Stimulated activated CD4-positive, alpha-beta T cell treated with anti-CD3 and anti-CD28 coated beads, Interleukin-15, amount 100 ng/mL, for 48 hours (primary cell): ENCODE data around the gene WBP4.
A peak's percentile ranks its signal among the peaks of the same experiment; 100 is the strongest.

Source experiments
- DNase-seq, 2 donors: peaks; one replicate each; pipeline ENCODE4 v3.0.0-alpha.2; 2020; ENCODE audit warnings: low read depth in 2 of 2

WBP4 gene

DNA sequence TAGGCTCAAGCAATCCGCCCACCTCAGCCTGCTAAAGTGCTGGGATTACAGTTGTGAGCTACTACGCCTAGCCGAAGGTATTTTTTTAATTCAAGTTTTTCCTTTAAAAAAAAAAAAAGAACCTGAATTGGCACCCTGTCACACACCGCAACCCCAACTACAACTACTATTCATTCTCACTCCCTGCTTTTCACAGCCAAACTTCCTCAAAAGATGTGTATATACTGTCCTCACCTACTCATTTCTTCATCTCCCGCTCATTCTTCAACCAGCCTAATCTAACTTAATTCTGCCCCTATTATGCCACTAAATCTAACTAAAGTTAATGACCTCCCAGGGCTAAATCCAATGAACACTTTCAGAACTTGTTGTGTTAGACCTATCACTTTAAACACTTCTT is 12.7 kb upstream of the WBP4 start:
- DNase-seq = no peak

DNA sequence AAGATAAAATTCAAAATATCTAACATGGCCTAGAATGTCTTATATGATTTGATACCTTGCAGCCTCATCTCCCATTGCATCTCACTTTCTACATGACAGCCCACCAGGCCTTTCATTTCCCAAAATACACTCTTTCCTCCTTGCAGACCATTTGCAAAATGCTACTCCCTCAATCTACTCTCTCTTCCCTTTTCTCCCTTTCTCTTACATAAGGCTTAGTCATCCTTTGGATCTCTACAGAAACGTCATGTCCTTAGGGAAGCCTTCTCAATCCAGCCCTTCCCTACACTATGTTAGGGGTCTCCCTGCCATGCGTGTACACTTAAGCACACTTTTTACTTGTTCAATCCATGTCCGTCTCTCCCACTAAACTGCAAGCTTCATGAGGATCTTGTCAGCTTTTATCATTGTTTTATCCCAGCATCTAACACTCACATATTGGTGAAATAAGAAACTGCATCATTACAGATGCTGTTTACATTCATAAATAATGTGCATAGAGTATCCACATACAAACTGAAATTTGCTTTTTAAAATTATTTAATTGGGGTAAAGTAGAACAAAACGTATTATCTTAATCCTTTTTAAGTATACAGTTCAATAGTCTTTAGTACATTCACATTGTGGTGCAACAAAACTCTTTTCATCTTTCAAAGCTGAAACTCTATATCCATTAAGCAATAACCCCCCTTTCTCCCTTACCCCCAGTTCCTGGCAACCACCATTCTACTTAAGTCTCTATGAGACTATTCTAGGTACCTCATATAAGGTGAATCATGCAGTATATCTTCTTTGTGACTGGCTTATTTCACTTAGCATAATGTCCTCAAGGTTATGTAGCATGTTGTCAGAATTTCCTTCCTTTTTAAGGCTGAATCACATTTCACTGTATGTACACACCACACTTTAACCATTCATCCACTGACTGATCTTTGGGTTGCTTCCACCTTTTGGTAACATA is 11.5 kb upstream of the WBP4 start:
- no peak for DNase-seq

DNA sequence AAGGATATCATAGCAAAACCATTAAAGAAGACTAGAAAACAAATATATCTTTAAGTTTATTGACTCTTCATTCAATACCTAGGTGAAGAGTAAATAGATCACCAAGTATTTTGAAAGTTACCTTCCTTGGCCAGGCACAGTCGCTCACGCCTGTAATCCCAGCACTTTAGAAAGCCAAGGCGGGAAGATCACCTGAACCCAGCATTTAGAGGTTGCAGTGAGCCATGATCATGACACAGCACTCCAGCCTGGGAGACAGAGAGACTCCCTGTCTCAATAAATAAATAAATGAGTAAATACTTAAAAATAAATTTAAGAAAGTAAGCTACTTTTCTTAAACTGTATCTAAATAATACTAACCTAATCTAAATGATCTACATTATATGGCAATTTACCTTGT is 8.9 kb upstream of the WBP4 start:
- no peak for DNase-seq

DNA sequence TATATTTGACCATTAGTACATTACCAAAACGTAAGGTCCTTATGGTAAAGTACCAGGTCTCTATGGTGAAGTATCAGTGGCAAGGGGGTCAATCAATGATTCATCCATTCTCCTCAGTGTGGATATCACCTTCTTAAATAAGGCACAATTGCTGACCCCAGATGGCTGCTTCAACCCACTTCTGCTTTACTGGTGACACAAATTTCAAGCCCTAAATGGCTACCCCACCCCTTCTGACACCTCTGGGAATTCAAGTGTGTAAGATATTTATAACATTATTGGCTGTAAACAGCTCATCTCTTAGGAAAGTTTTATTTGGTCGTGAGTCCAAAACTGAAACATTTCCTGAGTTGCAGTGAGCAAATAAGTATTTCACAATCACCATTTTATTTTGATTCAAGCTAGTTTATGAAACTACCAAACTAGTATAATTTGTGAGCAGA is 7.9 kb upstream of the WBP4 start:
- DNase-seq = no peak

DNA sequence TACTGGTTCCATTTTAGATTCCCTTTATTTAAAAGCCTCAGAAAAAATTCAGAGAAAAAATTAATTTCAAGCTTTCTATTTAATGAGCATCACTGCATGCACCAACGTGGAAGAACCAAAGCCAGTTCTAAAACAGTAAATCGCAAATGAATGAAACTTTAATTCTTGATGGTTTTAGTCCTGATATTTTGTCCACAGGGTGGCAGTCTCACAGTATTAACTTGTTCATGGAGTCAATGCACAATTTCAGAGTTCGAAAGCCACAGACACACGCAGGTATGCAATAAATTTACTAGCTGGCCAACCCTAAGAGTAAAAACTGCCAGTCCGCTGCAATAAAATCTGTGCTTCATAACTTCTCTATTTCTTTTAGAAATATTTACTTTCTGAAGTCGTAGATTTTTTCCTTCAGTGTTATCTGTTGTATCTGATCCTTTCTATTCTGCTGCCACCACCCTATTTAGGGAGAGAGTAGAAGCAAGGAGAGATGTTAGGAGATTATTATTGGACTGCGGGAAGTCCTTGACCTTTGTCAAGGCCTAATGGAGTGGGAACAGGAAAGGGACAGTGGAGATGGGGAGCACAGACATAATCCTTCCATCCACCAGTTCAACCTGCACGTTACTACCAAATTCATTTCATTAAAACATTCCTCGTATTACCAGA is 7.0 kb upstream of the WBP4 start:
- DNase-seq = peak in 1 of 2 donors; percentile 22

DNA sequence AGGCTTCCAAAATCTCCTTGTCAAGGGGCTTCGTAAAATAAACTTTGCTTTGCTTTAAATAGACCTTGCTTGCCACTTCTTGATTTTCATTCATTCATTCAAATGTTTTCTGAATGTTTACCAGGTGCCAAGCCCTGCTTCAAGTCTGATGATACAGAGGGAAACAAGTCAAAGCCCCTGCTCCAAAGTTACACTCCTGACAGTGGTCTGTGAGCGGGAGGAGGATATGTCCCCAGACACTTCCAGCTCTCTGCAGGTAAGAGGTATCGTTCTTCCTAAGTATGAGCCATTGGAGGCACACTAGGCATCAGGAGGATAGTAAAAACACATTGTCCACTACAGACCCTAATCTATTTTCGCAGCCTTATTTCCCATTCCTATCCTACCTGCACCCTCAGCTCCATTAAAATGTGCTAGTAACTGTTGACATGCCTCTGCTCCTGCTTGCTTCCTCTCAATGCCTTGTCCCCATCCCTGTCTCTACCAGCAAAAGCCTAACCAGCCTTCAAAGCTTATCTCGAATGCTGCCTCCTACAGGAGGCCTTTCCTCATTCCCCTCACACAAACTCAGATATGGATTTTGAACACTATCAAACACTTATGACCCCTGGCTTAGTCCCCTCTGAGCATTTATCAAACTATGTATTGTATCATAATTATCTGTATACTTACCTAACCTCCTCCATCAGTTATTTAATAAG is 6.2 kb upstream of the WBP4 start:
- no peak for DNase-seq

DNA sequence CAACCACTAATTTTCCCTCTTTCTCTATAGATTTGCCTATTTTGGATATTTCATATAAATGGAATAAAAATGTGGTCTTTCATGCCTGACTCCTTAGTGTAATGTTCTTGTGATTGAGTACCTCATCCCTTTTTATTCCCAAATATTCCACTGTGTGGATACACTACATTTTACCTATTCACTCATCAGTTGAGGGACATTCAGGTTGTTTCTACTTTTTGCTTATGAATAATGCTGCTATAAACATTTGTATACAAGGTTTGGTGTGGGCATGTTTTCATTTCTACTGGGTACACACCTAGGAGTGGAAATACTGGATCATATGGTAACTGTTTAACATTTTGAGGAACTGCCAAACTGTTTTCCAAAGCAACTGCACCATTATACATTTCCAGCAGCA is 5.1 kb upstream of the WBP4 start:
- no peak for DNase-seq

DNA sequence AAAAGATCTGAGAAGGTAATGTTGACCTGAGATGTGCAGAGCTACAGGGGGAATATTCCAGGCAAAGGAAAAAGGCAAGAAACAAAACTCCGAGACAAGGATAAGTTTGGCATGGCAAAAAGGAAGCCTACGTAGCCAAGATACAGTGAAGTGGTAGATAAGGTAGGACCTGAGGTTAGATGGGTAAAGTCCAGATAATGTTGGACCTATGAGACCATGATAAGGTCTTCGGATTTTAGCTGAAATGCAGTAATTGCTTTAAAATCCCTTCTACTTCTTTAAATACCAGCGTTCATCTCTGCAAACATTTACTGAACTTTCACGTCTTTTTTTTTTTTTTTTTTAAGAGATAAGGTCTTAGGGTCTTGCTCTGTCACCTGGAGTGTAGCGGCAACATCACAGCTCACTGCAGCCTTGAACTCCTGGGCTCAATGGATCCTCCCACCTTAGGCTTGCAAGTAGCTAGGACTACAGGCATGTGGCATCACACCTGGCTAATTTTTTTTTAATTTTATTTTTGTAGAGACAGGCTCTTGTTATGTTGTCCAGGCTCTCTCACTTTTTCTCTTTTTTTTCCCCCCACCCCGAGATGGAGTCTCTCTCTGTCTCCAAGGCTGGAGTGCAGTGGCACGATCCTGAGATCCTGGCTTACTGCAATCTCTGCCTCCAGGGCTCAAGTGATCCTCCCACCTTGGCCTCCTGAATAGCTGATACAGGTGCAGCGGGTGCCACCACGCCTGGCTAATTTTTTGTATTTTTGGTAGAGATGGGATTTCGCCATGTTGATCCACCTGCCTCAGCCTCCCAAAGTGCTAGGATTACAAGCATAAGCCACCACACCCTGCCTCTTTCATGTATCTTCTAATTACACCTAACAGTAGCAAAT is 4.2 kb upstream of the WBP4 start:
- DNase-seq = no peak

DNA sequence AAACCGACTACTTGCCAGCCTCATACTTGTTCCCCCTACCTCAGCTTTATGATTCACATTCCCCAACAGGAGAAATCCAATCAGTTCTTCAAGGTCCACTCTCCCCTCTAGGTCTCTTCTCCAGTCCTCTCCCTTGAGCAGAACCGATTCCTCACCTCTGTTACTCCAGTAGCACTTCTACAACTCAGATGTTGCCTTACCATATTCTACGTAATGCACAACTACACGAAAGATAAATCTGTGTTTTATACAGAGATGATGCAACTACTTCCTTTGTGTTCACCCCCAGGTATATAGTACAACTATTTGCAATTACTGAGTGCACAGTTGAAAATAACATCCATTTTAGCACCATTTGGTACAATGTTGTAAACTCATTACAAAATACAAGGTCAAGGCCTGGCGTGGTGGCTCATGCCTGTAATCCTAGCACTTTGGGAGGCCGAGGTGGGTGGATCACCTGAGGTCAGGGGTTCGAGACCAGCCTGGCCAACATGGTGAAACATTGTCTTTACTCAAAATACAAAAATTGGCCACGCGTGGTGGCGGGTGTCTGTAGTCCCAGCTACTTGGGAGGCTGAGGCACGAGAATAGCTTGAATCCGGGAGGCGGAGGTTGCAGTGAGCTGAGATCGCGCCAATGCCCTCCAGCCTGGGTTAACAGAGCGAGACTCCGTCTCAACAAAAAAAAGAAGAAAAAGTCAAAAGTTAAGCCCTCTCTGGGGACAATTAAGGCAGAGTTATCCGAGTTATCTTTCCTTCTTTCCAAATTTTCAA is 2.8 kb upstream of the WBP4 start:
- DNase-seq = no peak

DNA sequence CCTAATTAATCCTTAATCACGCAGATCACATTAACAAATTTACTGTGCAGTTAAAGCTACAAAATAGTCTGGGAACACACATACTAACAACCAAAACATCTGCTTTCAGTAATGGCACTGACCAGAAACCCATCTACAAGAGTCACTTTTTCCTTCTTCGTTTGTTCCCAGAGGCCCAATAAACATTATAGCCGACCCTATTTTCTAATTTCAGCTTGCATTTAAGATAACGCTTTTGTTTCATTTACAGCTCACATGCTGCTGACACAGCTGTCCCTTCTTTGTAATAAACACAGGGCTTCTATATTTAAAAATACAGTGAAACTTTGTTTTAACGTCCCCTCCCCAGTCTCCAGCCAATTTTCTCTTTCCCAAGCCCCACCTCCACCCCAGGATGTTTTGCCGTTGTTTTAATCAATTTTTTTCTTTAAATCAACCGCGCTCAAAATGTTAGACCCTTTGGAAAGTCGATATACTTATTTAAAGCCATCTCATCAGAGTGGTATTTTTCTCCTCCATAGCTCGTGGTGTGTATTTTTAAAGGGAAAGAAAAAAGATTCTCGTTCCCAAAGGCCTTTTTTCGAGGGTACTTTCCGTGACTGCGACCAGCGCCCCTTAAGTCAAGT is 1.7 kb upstream of the WBP4 start:
- no peak for DNase-seq

DNA sequence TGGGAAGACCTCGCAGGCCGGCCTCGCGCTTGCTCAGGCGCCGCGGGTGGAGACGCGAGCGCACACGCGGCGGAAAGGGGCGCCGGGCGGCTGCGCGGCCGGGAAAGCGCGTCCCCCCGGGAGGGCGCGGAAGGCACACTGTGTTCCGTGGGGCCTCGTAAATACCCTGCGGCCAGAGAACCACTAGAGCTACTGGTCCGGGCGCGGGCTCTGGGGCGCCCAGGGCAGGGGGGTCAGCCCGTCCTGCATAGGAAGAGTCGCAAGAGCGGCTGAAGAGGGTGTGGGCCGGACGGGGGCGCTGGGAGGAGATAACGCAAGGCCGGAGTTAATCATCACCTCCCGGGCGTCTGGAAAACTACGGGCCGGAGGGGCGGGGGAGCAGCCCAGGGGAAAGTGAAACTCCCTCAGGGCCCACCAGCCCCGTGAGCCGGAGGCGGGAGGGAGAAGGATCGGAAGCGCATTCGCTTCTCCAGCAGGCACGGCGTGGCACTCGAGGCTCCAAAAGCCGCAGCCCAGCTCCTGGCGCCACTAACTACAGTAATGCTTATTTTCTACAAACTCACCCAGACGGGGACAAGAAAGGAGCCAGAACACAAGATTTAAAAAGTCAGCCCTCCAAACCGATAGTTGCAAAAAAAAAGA is 1.1 kb upstream of the WBP4 start:
- peak; percentile 61 to 66 for DNase-seq

DNA sequence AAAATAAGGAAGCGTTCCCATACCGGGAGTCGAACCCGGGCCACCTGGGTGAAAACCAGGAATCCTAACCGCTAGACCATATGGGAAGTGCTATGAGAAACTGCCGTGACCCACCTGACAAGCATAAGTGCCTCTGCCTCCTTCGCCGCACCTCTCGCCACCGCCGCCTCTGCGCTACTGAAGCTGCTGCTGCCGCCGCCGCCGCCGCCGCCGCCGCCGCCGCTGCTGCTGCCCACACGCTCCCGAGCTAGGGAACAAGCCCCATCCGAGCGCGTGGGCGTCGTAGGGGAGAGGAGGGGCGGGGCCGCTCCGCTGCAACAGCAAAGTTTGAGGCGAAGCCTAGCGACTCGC is 610 bp upstream of the WBP4 start:
- peak; percentile 81 to 84 for DNase-seq

DNA sequence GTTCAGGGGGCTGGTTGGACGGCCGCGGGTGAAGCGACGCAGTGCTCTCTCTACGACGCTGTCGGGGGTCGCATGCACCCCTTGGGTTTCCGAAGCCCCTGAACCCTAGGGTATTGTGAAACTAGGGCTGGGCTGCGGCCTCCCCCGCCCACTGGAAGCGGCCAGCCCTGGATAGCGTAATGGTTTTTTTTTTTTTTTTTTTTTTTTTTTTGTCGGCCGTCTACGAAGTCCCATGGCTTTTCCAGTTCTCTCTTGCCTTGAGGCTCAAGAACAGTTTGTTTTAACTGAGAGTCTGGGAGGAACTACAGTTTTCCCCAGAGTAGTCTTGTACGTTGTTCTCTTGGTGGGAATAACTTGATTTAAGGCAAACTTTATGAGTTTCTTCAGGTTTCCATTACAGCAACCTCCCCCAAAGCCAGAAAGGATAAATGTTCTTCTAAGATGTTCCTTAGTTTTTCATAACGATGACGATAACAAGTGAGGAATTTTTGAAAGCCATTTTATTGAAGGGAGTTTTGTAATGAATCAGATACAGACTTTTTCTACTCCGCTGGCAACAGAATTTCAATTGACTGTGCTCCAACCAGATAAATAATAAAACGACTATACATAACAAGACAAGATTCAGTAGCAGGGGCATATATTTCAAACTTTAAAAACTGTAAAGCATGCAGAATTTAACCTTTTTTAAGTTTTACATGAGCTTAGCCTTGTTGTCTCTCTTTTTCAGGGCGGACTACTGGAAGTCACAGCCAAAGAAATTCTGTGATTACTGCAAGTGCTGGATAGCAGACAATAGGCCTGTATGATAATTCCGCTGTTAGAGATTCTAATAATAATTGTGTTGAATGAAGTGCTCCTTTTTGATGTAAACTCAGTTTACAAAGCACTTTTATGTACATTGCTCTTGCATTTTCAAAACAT is 867 bp downstream of the WBP4 start:
- DNase-seq = no peak

DNA sequence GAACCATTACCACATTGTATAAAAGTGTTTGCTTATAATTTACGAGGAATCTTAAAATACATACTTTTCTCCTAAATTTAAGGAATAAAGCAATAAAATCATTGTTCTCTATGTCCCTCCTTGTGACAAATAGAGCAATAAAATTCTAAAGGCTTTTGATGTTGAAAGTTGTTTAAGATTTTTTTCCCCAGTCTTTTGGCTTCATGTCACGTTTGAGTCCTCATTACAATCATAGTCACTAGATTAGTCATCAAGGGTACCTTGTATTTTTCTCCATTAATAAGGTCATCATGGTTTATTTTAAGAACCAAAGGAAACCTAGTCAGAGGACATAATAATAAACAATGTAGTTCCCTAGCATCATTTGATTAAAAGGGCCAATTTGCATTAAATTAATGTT is 3.2 kb downstream of the WBP4 start:
- no peak for DNase-seq

DNA sequence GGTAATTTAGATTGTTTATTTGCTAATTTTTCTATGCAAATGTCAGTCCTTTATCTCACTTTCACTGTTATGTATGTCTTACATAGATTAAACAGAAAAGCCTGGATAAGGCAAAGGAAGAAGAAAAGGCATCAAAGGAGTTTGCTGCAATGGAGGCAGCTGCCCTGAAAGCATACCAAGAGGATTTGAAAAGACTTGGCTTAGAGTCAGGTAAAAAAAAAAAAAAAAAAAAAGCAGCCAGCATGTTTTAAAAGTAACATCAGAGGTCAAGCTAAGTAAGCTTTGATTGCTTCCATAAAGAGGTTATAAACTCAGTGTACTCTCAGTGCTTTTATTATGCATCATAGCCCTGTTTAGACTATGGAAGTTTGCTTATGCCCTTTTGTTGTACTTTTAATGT is 3.8 kb downstream of the WBP4 start:
- DNase-seq = no peak

DNA sequence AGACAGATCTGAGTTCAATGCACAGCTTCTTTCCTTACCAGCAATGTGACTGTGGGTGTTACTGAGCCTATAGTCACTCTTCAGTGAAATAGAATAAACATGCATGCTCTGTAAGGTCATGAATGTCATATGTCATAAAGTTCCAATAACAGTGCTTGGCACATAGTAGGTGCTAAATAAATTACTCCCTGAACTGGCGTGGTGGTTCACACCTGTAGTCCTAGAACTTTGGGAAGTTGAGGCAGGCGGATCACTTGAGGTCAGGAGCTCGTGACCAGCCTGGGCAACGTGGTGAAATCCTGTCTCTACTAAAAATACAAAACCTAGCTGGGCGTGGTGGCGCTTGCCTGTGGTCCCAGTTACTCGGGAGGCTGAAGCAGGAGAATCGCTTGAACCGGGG is 13.2 kb downstream of the WBP4 start:
- DNase-seq = no peak

DNA sequence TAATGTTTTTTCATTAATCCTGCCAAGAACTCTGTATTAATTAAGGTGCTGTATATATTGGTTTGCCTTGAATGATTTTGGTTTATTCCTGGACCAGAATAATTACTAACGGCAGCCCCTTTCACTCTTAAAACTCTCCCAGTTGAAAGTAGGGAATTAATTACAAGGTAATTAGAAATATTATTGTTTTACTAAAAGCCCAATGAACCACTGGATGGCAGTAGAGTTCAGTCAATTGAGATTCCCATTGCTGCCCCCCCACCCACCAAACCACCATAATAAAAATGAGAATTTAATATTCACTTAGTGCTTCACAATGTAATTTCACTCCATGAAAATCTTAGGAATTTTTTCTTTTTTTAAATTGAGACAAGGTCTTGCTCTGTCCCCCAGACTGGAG is 13.7 kb downstream of the WBP4 start:
- no peak for DNase-seq

DNA sequence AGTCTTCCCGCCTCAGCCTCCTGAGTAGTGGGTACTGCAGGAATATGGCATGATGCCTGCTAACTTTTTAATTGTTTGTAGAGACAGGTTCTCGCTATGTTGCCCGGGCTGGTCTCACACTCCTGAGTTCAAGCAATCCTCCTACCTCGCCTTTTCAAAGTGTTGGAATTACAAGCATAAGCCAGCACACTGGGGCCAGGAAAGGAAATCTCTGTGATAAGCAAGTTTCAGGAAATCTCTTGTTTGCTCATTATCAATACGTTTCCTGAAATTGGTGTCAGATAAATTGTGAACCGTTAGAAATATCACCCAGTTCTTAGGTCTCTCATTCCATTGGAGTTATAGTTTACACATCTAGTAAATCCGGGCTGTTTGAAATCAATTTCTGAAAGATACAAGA is 14.2 kb downstream of the WBP4 start:
- DNase-seq = no peak

DNA sequence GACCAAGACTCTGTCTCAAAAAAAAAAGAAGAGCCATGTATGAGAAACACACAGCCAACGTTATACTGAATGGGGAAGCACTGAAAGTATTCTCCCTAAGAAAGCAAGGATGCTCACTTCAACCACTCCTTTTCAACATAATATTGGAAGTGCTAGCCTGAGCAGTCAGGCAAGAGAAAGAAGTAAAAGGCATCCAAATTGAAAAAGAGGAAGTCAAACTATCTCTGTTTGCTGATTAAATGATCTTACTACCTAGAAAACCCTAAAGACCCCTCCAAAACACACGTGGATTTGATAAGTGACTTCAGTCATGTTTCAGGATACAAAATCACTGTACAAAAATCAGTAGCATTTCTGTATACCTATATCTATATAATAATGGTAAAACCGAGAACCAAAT is 16.2 kb downstream of the WBP4 start:
- no peak for DNase-seq
